Measurements from ENCODE around the gene ERN1. TPM values are rescaled to one million over a fixed set of nuclear protein-coding genes. Genes with fewer than 3 reads are reported as not detected.
"Not testable (repeated sequence)": the region's sequence is repeated elsewhere in the genome, so short reads cannot be mapped to it uniquely, and the experiment has no call there.

The ERN1 gene
- 5.9 TPM for polyA plus RNA-seq (ENCODE audit: insufficient read length)

GRCh38 chr17:64129765-64130558 lies at the start of gene ERN1:
Gene ERN1 (minus strand): TSS chr17:64130144. CDS start chr17:64130029, 115 bp downstream.
- DNase-seq, result peak; percentile 92

GRCh38 chr17:64179024-64179423 lies 49.1 kb upstream of the ERN1 start:
- not testable (repeated sequence) for DNase-seq

- DNase-seq, result no peak
Observed at GRCh38 chr17:64178011-64178825, 48.3 kb upstream of the ERN1 start.

- DNase-seq, result no peak
Observed at GRCh38 chr17:64177311-64178010, 47.5 kb upstream of the ERN1 start.

GRCh38 chr17:64176556-64176955 lies 46.6 kb upstream of the ERN1 start:
- DNase-seq, result no peak

GRCh38 chr17:64174686-64175456 lies 44.9 kb upstream of the ERN1 start:
- no peak for DNase-seq

GRCh38 chr17:64173646-64174045 lies 43.7 kb upstream of the ERN1 start:
- DNase-seq, result no peak

- no peak for DNase-seq
Observed at GRCh38 chr17:64172510-64172909, 42.6 kb upstream of the ERN1 start.

- DNase-seq, result no peak
Observed at GRCh38 chr17:64171041-64171440, 41.1 kb upstream of the ERN1 start.

- DNase-seq, result no peak
Observed at GRCh38 chr17:64170286-64170685, 40.3 kb upstream of the ERN1 start.

- DNase-seq, result not testable (repeated sequence)
Observed at GRCh38 chr17:64167666-64168065, 37.7 kb upstream of the ERN1 start.

GRCh38 chr17:64166876-64167275 lies 36.9 kb upstream of the ERN1 start:
- DNase-seq, result no peak

GRCh38 chr17:64165347-64165746 lies 35.4 kb upstream of the ERN1 start:
- DNase-seq, result no peak

- DNase-seq, result no peak
Observed at GRCh38 chr17:64164596-64165285, 34.8 kb upstream of the ERN1 start.

GRCh38 chr17:64163468-64163867 lies 33.5 kb upstream of the ERN1 start:
- DNase-seq, result no peak

- no peak for DNase-seq
Observed at GRCh38 chr17:64162554-64162953, 32.6 kb upstream of the ERN1 start.

GRCh38 chr17:64161380-64162176 lies 31.6 kb upstream of the ERN1 start:
- no peak for DNase-seq

- no peak for DNase-seq
Observed at GRCh38 chr17:64160378-64160777, 30.4 kb upstream of the ERN1 start.

- DNase-seq, result no peak
Observed at GRCh38 chr17:64158831-64159590, 29.1 kb upstream of the ERN1 start.

- no peak for DNase-seq
Observed at GRCh38 chr17:64158406-64158805, 28.5 kb upstream of the ERN1 start.

Measured in hindlimb muscle (tissue), 1 donor.